Lung (tissue), 12 donors: ENCODE results near the gene GPR152. TPM values are rescaled to one million over a fixed set of nuclear protein-coding genes. Genes with fewer than 3 reads are reported as not detected.

ENCODE experiments used
- ATAC-seq: fragments of 200-7000 bp; cut with Tn5 transposase; one replicate; pipeline ENCODE4 v1.9.1; 2020; ENCODE audit warnings: moderate number of reproducible peaks; ENCODE audit not compliant: insufficient read depth, low FRiP score
- DNase-seq, 3 donors: peaks; one replicate each; pipeline ENCODE4 v3.0.0-alpha.2; 2013 to 2017
- H3K27ac ChIP-seq, 2 donors: one replicate each; pipeline ENCODE4 v1.5.1; 2013; ENCODE audit warnings: mild to moderate bottlenecking in 2 of 2, moderate library complexity in 2 of 2, control low read depth in 1 of 2, inconsistent platforms in 1 of 2, low read depth in 1 of 2, low read length in 1 of 2
- H3K27me3 ChIP-seq, 3 donors: one replicate each; pipeline ENCODE4 v1.5.1; 2013; ENCODE audit warnings: low read length in 2 of 3; ENCODE audit not compliant: control insufficient read depth in 3 of 3, insufficient read depth in 3 of 3
- H3K36me3 ChIP-seq, 4 donors: one replicate each; pipeline ENCODE4 v1.5.1; 2013; ENCODE audit warnings: low read length in 4 of 4, mild to moderate bottlenecking in 1 of 4, moderate library complexity in 1 of 4; ENCODE audit not compliant: control insufficient read depth in 4 of 4, insufficient read depth in 4 of 4
- H3K4me1 ChIP-seq, 5 donors: one replicate each; pipeline ENCODE4 v1.5.1; 2013; ENCODE audit warnings: low read length in 5 of 5, mild to moderate bottlenecking in 2 of 5, moderate library complexity in 1 of 5; ENCODE audit not compliant: control insufficient read depth in 5 of 5, insufficient read depth in 5 of 5
- H3K4me3 ChIP-seq: one replicate; pipeline ENCODE4 v1.5.1; 2013; ENCODE audit warnings: mild to moderate bottlenecking, control low read depth, moderate library complexity
- H3K9ac ChIP-seq, 2 donors: one replicate each; pipeline ENCODE4 v1.5.1; 2013; ENCODE audit warnings: low read length in 2 of 2, control low read depth in 1 of 2; ENCODE audit not compliant: insufficient read depth in 1 of 2
- H3K9me3 ChIP-seq, 4 donors: one replicate each; pipeline ENCODE4 v1.5.1; 2013; ENCODE audit warnings: low read length in 3 of 4, mild to moderate bottlenecking in 1 of 4, moderate library complexity in 1 of 4; ENCODE audit not compliant: control insufficient read depth in 4 of 4, insufficient read depth in 3 of 4
- CTCF ChIP-seq: IDR thresholded peaks from 2 replicates; pipeline ENCODE4 v1.5.1; 2012; ENCODE audit warnings: mild to moderate bottlenecking; ENCODE audit errors: control extremely low read depth, extremely low read depth
- WGBS, 2 donors: extraction: QIAGEN DNeasy Blood & Tissue Kit; methylation state at CpG; one replicate each; pipeline ENCODE4 v1.1.7; 2013; 5-methylcytosine and 5-hydroxymethylcytosine counted together
- polyA plus RNA-seq, 2 donors: library from polyadenylated mRNA; stranded (reverse); fragments of 200-250 nt; gene quantifications; one replicate each; pipeline ENCODE4 v1.2.1, GENCODE V29; 2013
- total RNA-seq, 2 donors: library from RNA; depleted of rRNA in 1 of 2; stranded (reverse); fragments of >200 nt in 1 of 2; gene quantifications; one replicate each; pipeline ENCODE4 v1.2.1, GENCODE V29; 2014 to 2021
- donor health status: control.
- donor health status: control.
- donor health status: Bipolar disorder and iron deficiency.
- donor health status: healthy.
- donor health status: DM: yes; HTN: yes; CAD: no.

GPR152 gene
- total and polyA plus RNA-seq, 4 donors, result 0.06 TPM; not detected in 3

- H3K9me3 ChIP-seq, result no peaks in the 10 kb centered on the region
- H3K4me3 ChIP-seq, result no peak overlapping the region
- peaks cover 0 to 42% (median 3%) of the 10 kb centered on the region in 4 donors for H3K36me3 ChIP-seq
- WGBS, 2 donors, result 91 to 92% methylated on average over 21 of the region's 21 CpGs
- ATAC-seq, result no peak
- peaks cover 0 to 7% (median 3%) of the 10 kb centered on the region in 5 donors for H3K4me1 ChIP-seq
- H3K27me3 ChIP-seq, result no peaks in the 10 kb centered on the region
- TF ChIP-seq CTCF, result no peak
- no peak for DNase-seq
- no peak overlapping the region for H3K9ac ChIP-seq
- no peak overlapping the region for H3K27ac ChIP-seq
These were observed 11.4 kb downstream of the GPR152 start for GRCh38 chr11:67441098-67441563.

GRCh38 chr11:67440229-67441097, 12.1 kb downstream of the GPR152 start:
- Histone ChIP-seq H3K4me3 (no peak overlapping the region), H3K9ac (no peak overlapping the region), H3K27ac (peak overlapping the region; percentile 17 to 27), H3K9me3 (no peaks in the 10 kb centered on the region), H3K4me1 (peaks cover 0 to 7% (median 3%) of the 10 kb centered on the region in 5 donors), H3K27me3 (no peaks in the 10 kb centered on the region), H3K36me3 (peaks cover 0 to 48% (median 3%) of the 10 kb centered on the region in 4 donors)
- ATAC-seq, result no peak
- no peak for TF ChIP-seq CTCF
- no peak for DNase-seq
- WGBS, 2 donors, result 68 to 70% methylated on average over 15 to 17 of the region's 17 CpGs

GRCh38 chr11:67439321-67440228, 13.0 kb downstream of the GPR152 start:
- DNase-seq (no peak), ATAC-seq (no peak)
- no peak overlapping the region for H3K9ac ChIP-seq
- no peak for TF ChIP-seq CTCF
- WGBS, 2 donors, result 61 to 66% methylated on average over 31 of the region's 31 CpGs
- peaks cover 0 to 7% (median 3%) of the 10 kb centered on the region in 5 donors for H3K4me1 ChIP-seq
- H3K4me3 ChIP-seq, result no peak overlapping the region
- H3K27me3 ChIP-seq, result no peaks in the 10 kb centered on the region
- H3K36me3 ChIP-seq, result peaks cover 0 to 57% (median 5%) of the 10 kb centered on the region in 4 donors
- H3K9me3 ChIP-seq, result no peaks in the 10 kb centered on the region
- H3K27ac ChIP-seq, result peak overlapping the region; percentile 15 to 17
